Fibroblast of lung (primary cell): ENCODE data around the gene CHD9.

Experiments used
- EZH2 ChIP-seq: IDR thresholded peaks from 2 replicates; pipeline ENCODE4 v1.5.1; 2012; ENCODE audit warnings: low read length, control low read depth, mild to moderate bottlenecking; ENCODE audit errors: missing control alignments
- TF ChIP-seq, protein P1 (sequence below), 2 donors: IDR thresholded peaks in 1 of 2; conservative IDR thresholded peaks in 1 of 2; 1 replicate in 1 of 2; 2 replicates in 1 of 2; pipeline ENCODE4 v1.5.1; 2011 to 2012; ENCODE audit warnings: low read length in 2 of 2, control low read depth in 1 of 2, inconsistent platforms in 1 of 2, low read depth in 1 of 2, mild to moderate bottlenecking in 1 of 2

DNA sequence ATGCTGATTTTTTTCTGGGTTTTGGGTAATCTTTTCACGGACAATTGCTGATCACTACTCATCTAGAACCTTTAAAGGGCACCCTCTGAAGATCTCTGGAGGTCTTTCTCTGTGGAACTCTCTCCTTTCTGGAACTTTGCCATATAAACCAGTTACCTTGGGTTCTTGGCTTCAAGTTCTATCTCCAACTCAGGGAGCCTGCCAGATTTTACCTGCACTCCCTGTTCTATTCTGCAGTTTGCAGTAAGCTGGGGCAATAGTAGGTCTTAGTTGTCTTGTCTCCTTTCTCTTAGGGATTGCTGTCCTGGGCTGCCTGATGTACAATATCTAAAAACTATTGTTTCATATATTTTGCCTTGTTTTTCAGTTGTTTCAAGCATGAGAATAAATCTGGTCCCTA lies 120.3 kb downstream of the CHD9 start:
- TF ChIP-seq, protein P1, sequence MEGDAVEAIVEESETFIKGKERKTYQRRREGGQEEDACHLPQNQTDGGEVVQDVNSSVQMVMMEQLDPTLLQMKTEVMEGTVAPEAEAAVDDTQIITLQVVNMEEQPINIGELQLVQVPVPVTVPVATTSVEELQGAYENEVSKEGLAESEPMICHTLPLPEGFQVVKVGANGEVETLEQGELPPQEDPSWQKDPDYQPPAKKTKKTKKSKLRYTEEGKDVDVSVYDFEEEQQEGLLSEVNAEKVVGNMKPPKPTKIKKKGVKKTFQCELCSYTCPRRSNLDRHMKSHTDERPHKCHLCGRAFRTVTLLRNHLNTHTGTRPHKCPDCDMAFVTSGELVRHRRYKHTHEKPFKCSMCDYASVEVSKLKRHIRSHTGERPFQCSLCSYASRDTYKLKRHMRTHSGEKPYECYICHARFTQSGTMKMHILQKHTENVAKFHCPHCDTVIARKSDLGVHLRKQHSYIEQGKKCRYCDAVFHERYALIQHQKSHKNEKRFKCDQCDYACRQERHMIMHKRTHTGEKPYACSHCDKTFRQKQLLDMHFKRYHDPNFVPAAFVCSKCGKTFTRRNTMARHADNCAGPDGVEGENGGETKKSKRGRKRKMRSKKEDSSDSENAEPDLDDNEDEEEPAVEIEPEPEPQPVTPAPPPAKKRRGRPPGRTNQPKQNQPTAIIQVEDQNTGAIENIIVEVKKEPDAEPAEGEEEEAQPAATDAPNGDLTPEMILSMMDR (conservative IDR thresholded peaks at IDR 0.05 in 1 of 2, IDR thresholded peaks at IDR 0.05 in 1 of 2; ENCODE audit: low read depth in 1 of 2, low read length in 2 of 2): no peak
- no peak for TF ChIP-seq EZH2
